Measurements from ENCODE around the gene PHC3.

- TF ChIP-seq POLR2AphosphoS5 (IDR thresholded peaks at IDR 0.05; ENCODE audit: low read depth, low read length) (no peak), TAF1 (IDR thresholded peaks at IDR 0.05; ENCODE audit: borderline replicate concordance, insufficient read depth, low read length) (no peak)
These were observed 129.1 kb downstream of the PHC3 start for GRCh38 chr3:170052398-170052797.
